Measurements from ENCODE around the gene F8A2.
"Not testable (repeated sequence)": the region's sequence is repeated elsewhere in the genome, so short reads cannot be mapped to it uniquely, and the experiment has no call there.

F8A2 gene

DNA sequence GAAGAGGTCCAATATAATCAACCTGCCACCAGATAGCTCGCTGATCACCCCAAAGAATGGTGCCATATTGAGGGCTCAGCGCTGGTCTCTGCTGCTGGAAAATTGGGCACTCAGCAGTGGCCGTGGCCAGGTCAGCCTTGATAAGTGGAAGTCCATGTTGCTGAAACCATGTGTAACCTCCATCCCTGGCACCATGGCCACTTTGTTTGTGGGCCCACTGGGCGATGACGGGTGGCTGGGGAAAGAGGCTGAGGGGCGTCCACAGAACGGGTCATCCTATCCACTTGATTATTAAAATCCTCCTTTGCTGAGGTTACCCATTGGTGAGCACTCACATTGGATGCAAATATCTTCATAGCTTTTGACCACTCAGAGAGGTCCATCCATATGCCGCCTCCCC lies 7.7 kb downstream of the F8A2 start:
- Histone ChIP-seq H3K9me2 (replicated peaks; ENCODE audit: low read depth, low read length) (no peaks in the 10 kb centered on the region), H3K27me3 (ENCODE audit: insufficient read depth, low read length, poor library complexity, severe bottlenecking) (no peaks in the 10 kb centered on the region), H3K9ac (ENCODE audit: low read depth, low read length, poor library complexity, severe bottlenecking) (no peak overlapping the region), H2AFZ (ENCODE audit: low read length) (no peak overlapping the region), H4K20me1 (ENCODE audit: insufficient read depth, low read length, poor library complexity, severe bottlenecking) (no peaks in the 10 kb centered on the region), H3K4me2 (ENCODE audit: low read depth, low read length, poor library complexity, severe bottlenecking) (no peak overlapping the region), H3K79me2 (ENCODE audit: insufficient read depth, low read length) (no peaks in the 10 kb centered on the region), H3F3A (ENCODE audit: low read depth) (no peaks in the 10 kb centered on the region), H3K9me3 (ENCODE audit: insufficient read depth, low read depth, low read length) (no peaks in the 10 kb centered on the region), H3K4me3 (ENCODE audit: low read length, poor library complexity, severe bottlenecking) (no peak overlapping the region), H3K4me1 (ENCODE audit: insufficient read depth, low read length, poor library complexity, severe bottlenecking) (no peaks in the 10 kb centered on the region), H3K36me3 (ENCODE audit: insufficient read depth, low read length) (no peaks in the 10 kb centered on the region)
- no peak for TF ChIP-seq EZH2phosphoT487 (IDR thresholded peaks at IDR 0.05; ENCODE audit: borderline replicate concordance)
- TF ChIP-seq, protein P1, sequence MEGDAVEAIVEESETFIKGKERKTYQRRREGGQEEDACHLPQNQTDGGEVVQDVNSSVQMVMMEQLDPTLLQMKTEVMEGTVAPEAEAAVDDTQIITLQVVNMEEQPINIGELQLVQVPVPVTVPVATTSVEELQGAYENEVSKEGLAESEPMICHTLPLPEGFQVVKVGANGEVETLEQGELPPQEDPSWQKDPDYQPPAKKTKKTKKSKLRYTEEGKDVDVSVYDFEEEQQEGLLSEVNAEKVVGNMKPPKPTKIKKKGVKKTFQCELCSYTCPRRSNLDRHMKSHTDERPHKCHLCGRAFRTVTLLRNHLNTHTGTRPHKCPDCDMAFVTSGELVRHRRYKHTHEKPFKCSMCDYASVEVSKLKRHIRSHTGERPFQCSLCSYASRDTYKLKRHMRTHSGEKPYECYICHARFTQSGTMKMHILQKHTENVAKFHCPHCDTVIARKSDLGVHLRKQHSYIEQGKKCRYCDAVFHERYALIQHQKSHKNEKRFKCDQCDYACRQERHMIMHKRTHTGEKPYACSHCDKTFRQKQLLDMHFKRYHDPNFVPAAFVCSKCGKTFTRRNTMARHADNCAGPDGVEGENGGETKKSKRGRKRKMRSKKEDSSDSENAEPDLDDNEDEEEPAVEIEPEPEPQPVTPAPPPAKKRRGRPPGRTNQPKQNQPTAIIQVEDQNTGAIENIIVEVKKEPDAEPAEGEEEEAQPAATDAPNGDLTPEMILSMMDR (conservative IDR thresholded peaks at IDR 0.05; ENCODE audit: low read length), result no peak

DNA sequence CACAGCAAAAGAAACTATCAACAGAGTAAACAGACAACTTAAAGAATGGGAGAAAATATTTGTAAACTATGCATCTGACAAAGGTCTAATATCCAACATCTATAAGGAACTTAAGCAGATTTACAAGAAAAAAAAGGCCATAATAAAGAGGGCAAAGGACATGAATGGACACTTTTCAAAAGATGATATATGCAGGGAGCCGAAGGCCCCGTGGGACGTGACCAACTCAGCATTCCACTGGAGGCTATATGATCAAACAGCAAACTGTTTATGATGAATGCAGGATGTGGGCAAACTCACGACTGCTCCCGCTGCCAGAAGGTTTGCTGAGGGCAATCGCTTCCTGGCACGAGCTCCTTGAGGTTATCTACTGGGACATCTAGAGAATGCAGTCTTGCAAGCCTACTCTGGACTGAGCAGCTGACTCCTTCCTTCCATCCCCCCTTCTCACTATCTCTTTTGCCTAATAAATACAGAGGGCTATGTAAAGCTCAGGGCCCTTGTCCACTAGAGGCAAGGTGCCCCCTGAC lies 12.9 kb downstream of the F8A2 start:
- H3K27me3 ChIP-seq (ENCODE audit: insufficient read depth, low read length, poor library complexity, severe bottlenecking); H3K9me3 ChIP-seq (ENCODE audit: insufficient read depth, low read depth, low read length); H3K9ac ChIP-seq (ENCODE audit: low read depth, low read length, poor library complexity, severe bottlenecking); H3K4me1 ChIP-seq (ENCODE audit: insufficient read depth, low read length, poor library complexity, severe bottlenecking); H3F3A ChIP-seq (ENCODE audit: low read depth); H3K79me2 ChIP-seq (ENCODE audit: insufficient read depth, low read length); H3K9me2 ChIP-seq (replicated peaks; ENCODE audit: low read depth, low read length); H4K20me1 ChIP-seq (ENCODE audit: insufficient read depth, low read length, poor library complexity, severe bottlenecking); H3K36me3 ChIP-seq (ENCODE audit: insufficient read depth, low read length); H2AFZ ChIP-seq (ENCODE audit: low read length): not testable (repeated sequence)
- peak overlapping the region; percentile 38 for H3K4me3 ChIP-seq (ENCODE audit: low read length, poor library complexity, severe bottlenecking)
- H3K4me2 ChIP-seq (ENCODE audit: low read depth, low read length, poor library complexity, severe bottlenecking), result peak overlapping the region; percentile 64

DNA sequence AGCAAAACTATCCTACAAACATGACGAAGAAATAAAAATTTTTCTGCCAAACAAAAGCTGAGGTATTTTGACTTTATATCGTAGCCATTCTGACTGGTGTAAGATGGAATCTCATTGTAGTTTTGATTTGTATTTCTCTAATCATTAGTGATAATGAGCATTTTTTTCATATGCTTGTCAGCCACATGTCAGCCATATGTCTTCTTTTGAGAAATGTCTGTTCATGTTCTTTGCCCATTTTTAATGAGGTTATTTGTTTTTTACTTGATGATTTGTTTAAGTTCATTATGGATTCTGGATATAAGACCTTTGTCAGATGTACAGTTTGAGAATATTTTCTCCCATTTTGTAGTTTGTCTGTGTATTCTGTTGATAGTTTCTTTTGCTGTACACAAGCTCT lies 24.5 kb downstream of the F8A2 start:
- Histone ChIP-seq H2AFZ (ENCODE audit: low read length) (no peak overlapping the region), H3K27me3 (ENCODE audit: insufficient read depth, low read length, poor library complexity, severe bottlenecking) (no peaks in the 10 kb centered on the region), H3K4me2 (ENCODE audit: low read depth, low read length, poor library complexity, severe bottlenecking) (no peak overlapping the region), H3K9ac (ENCODE audit: low read depth, low read length, poor library complexity, severe bottlenecking) (no peak overlapping the region), H3K4me3 (ENCODE audit: low read length, poor library complexity, severe bottlenecking) (no peak overlapping the region), H3K9me2 (replicated peaks; ENCODE audit: low read depth, low read length) (no peaks in the 10 kb centered on the region), H3K36me3 (ENCODE audit: insufficient read depth, low read length) (no peaks in the 10 kb centered on the region), H3K9me3 (ENCODE audit: insufficient read depth, low read depth, low read length) (no peaks in the 10 kb centered on the region; the same call in 1 of the 2 replicates), H3F3A (ENCODE audit: low read depth) (no peaks in the 10 kb centered on the region), H4K20me1 (ENCODE audit: insufficient read depth, low read length, poor library complexity, severe bottlenecking) (no peaks in the 10 kb centered on the region), H3K4me1 (ENCODE audit: insufficient read depth, low read length, poor library complexity, severe bottlenecking) (no peaks in the 10 kb centered on the region), H3K79me2 (ENCODE audit: insufficient read depth, low read length) (no peaks in the 10 kb centered on the region)
- TF ChIP-seq EZH2phosphoT487 (IDR thresholded peaks at IDR 0.05; ENCODE audit: borderline replicate concordance), result no peak
- TF ChIP-seq, protein P1 (conservative IDR thresholded peaks at IDR 0.05; ENCODE audit: low read length), result no peak

DNA sequence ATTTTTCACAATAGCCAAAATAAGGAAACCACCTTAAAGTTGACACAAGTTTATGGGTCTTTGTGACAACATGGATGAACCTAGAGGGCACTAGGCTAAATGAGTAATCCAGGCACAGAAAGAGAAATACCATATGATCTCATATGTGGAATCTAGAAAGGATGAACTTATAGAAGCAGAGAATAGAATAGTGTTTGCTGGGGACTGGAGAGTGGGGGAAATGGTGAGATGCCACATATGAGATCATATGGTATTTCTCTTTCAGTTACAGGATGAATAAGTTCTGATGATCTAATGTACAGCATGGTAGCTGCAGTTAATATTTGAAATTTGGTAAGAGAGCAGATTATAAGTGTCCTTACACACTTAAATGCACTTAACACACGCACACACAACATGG lies 35.9 kb downstream of the F8A2 start:
- H3K4me3 ChIP-seq (ENCODE audit: low read length, poor library complexity, severe bottlenecking), result no peak overlapping the region
- H3K27me3 ChIP-seq (ENCODE audit: insufficient read depth, low read length, poor library complexity, severe bottlenecking), result no peaks in the 10 kb centered on the region
- H3K36me3 ChIP-seq (ENCODE audit: insufficient read depth, low read length), result no peaks in the 10 kb centered on the region
- no peaks in the 10 kb centered on the region for H3F3A ChIP-seq (ENCODE audit: low read depth)
- no peaks in the 10 kb centered on the region for H3K79me2 ChIP-seq (ENCODE audit: insufficient read depth, low read length)
- H2AFZ ChIP-seq (ENCODE audit: low read length), result no peak overlapping the region
- H3K4me2 ChIP-seq (ENCODE audit: low read depth, low read length, poor library complexity, severe bottlenecking), result no peak overlapping the region
- H3K9ac ChIP-seq (ENCODE audit: low read depth, low read length, poor library complexity, severe bottlenecking), result no peak overlapping the region
- H4K20me1 ChIP-seq (ENCODE audit: insufficient read depth, low read length, poor library complexity, severe bottlenecking), result no peaks in the 10 kb centered on the region
- no peaks in the 10 kb centered on the region for H3K9me3 ChIP-seq (ENCODE audit: insufficient read depth, low read depth, low read length)
- no peaks in the 10 kb centered on the region for H3K4me1 ChIP-seq (ENCODE audit: insufficient read depth, low read length, poor library complexity, severe bottlenecking)
- no peak for TF ChIP-seq EZH2phosphoT487 (IDR thresholded peaks at IDR 0.05; ENCODE audit: borderline replicate concordance)
- TF ChIP-seq, protein P1 (conservative IDR thresholded peaks at IDR 0.05; ENCODE audit: low read length), result no peak
- H3K9me2 ChIP-seq (replicated peaks; ENCODE audit: low read depth, low read length), result no peaks in the 10 kb centered on the region

Data from Loucy (cell line).